Right lobe of liver (tissue), 4 donors: ENCODE results near the gene CFAP210.

Experiments
- POLR2A ChIP-seq: fragments of 450-650 bp; IDR thresholded peaks from one replicate; pipeline ENCODE4 v1.6.1; 2017; ENCODE audit warnings: antibody characterized with exemption, mild to moderate bottlenecking
- TF ChIP-seq, protein P1 (sequence below), 4 donors: fragments of 200-600 bp in 3 of 4; fragments of 450-650 bp in 1 of 4; IDR thresholded peaks; one replicate each; pipeline versions ENCODE4 v1.5.1 to v1.8.0; 2016 to 2022; ENCODE audit warnings: antibody characterized with exemption in 4 of 4, mild to moderate bottlenecking in 2 of 4
- donor health status: DM: no; HTN: no; CAD: no.
- donor health status: DM: no; HTN: no; CAD: no.
- donor health status: DM: no; HTN: yes; CAD: no.

DNA sequence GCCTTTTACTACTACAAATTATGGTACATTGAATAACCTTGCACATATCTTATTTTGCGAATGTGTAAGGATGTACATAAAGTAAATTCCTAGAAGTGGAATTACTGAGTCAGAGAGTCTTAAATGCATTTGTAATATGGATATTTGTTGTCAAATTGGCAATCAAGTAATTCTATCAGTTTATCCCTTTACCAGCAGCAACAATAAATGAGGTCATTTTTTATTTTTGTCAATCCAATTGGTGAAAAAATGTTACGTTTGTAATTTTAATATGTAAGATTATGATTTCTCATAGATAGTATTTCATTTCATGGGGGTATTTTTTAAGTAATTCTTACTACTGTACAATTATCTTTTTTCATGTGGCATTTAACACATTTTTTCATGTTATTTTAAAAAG is 95.2 kb downstream of the CFAP210 start:
- TF ChIP-seq, protein P1, sequence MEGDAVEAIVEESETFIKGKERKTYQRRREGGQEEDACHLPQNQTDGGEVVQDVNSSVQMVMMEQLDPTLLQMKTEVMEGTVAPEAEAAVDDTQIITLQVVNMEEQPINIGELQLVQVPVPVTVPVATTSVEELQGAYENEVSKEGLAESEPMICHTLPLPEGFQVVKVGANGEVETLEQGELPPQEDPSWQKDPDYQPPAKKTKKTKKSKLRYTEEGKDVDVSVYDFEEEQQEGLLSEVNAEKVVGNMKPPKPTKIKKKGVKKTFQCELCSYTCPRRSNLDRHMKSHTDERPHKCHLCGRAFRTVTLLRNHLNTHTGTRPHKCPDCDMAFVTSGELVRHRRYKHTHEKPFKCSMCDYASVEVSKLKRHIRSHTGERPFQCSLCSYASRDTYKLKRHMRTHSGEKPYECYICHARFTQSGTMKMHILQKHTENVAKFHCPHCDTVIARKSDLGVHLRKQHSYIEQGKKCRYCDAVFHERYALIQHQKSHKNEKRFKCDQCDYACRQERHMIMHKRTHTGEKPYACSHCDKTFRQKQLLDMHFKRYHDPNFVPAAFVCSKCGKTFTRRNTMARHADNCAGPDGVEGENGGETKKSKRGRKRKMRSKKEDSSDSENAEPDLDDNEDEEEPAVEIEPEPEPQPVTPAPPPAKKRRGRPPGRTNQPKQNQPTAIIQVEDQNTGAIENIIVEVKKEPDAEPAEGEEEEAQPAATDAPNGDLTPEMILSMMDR (IDR thresholded peaks at IDR 0.05) = no peak
- TF ChIP-seq POLR2A = no peak
